Lower lobe of right lung (tissue), 2 donors: ENCODE data around the gene XKR7. TPM values are rescaled to one million over a fixed set of nuclear protein-coding genes. Genes with fewer than 3 reads are reported as not detected.

Experiments
- ATAC-seq, 2 donors: fragments of 200-7000 bp; cut with Tn5 transposase; one replicate each; pipeline ENCODE4 v1.9.1; 2020 to 2022; ENCODE audit warnings: mild to moderate bottlenecking in 2 of 2, moderate library complexity in 2 of 2
- DNase-seq: peaks from one replicate; pipeline ENCODE4 v3.0.0-alpha.2; 2020
- H3K27ac ChIP-seq: fragments of 200-600 bp; one replicate; pipeline ENCODE4 v1.8.0; 2022
- H3K27me3 ChIP-seq: fragments of 200-600 bp; one replicate; pipeline ENCODE4 v1.8.0; 2022; ENCODE audit warnings: low read depth
- H3K36me3 ChIP-seq: fragments of 200-600 bp; one replicate; pipeline ENCODE4 v1.8.0; 2022; ENCODE audit warnings: mild to moderate bottlenecking
- H3K4me1 ChIP-seq: fragments of 200-600 bp; one replicate; pipeline ENCODE4 v1.8.0; 2022
- H3K4me3 ChIP-seq: fragments of 200-600 bp; one replicate; pipeline ENCODE4 v1.8.0; 2022; ENCODE audit warnings: mild to moderate bottlenecking
- H3K9me3 ChIP-seq: fragments of 200-600 bp; one replicate; pipeline ENCODE4 v1.8.0; 2022
- CTCF ChIP-seq: fragments of 200-600 bp; IDR thresholded peaks from one replicate; pipeline ENCODE4 v1.8.0; 2022; ENCODE audit warnings: antibody characterized with exemption, mild to moderate bottlenecking
- intact Hi-C: fragments of 100-400 bp; cut with DNase I; formaldehyde crosslinking; loops from one replicate; pipeline ENCODE4 v1.11.0; 2022
- total RNA-seq: library from RNA; stranded (reverse); fragmentation: NEBNext Ultra II Directional; extraction: Animal tissue kit (Norgen Biotek cat#: 25700); gene quantifications from one replicate; pipeline ENCODE4 v1.2.1, GENCODE V29; 2021
- donor health status: DM: no; HTN: yes; CAD: no; lungs with severe emphysema.

XKR7 gene
- total RNA-seq, 1 donor from 2014 or later: 0.06 TPM

- Histone ChIP-seq H3K27me3 (peaks cover 42% of the 10 kb centered on the region), H3K36me3 (no peaks in the 10 kb centered on the region), H3K4me1 (peaks cover 12% of the 10 kb centered on the region), H3K9me3 (no peaks in the 10 kb centered on the region), H3K27ac (peak within 1 kb of the TSS; percentile 84), H3K4me3 (peak within 1 kb of the TSS; percentile 53)
- ATAC-seq: peak; percentile 88 to 90
- no peak for TF ChIP-seq CTCF
- intact Hi-C loops: no loop called here
- peak; percentile 82 for DNase-seq
These were observed 84.3 kb downstream of the XKR7 start, which contains the start of gene HCK for GRCh38 chr20:32052090-32052777. Gene HCK, plus strand, starts transcription at chr20:32052242.

GRCh38 chr20:32052778-32053362 is 84.9 kb downstream of the XKR7 start:
- TF ChIP-seq CTCF: no peak
- peaks cover 42% of the 10 kb centered on the region for H3K27me3 ChIP-seq
- intact Hi-C loops: no loop called here
- H3K9me3 ChIP-seq: no peaks in the 10 kb centered on the region
- no peaks in the 10 kb centered on the region for H3K36me3 ChIP-seq
- DNase-seq (peak; percentile 90), ATAC-seq (peak; percentile 69 to 86)
- peak overlapping the region; percentile 84 for H3K27ac ChIP-seq
- H3K4me3 ChIP-seq: peak overlapping the region; percentile 53
- H3K4me1 ChIP-seq: peaks cover 12% of the 10 kb centered on the region

Other genes starting within 250 kb of the XKR7 start
- gene BCL2L1, start 245.3 kb upstream of the XKR7 start, total RNA-seq: 126 TPM
- gene TPX2, start 228.9 kb upstream of the XKR7 start, total RNA-seq: 1.9 TPM
- not detected for gene MYLK2, start 148.8 kb upstream of the XKR7 start, total RNA-seq
- 1.1 TPM for gene FOXS1, start 122.5 kb upstream of the XKR7 start, total RNA-seq
- gene DUSP15, start 97.6 kb upstream of the XKR7 start, total RNA-seq: 0.80 TPM
- 5.9 TPM for gene TTLL9, start 97.5 kb upstream of the XKR7 start, total RNA-seq
- 9.4 TPM for gene PDRG1, start 16.1 kb upstream of the XKR7 start, total RNA-seq
- 18.8 TPM for gene CCM2L, start 42.3 kb downstream of the XKR7 start, total RNA-seq
- gene HCK, start 84.1 kb downstream of the XKR7 start, total RNA-seq: 99.9 TPM
- gene TM9SF4, start 141.6 kb downstream of the XKR7 start, total RNA-seq: 49.7 TPM
- 17.6 TPM for gene PLAGL2, start 239.6 kb downstream of the XKR7 start, total RNA-seq
- 26.1 TPM for gene POFUT1, start 239.7 kb downstream of the XKR7 start, total RNA-seq